Measurements from ENCODE around the gene RSPO4.

The RSPO4 gene

DNA sequence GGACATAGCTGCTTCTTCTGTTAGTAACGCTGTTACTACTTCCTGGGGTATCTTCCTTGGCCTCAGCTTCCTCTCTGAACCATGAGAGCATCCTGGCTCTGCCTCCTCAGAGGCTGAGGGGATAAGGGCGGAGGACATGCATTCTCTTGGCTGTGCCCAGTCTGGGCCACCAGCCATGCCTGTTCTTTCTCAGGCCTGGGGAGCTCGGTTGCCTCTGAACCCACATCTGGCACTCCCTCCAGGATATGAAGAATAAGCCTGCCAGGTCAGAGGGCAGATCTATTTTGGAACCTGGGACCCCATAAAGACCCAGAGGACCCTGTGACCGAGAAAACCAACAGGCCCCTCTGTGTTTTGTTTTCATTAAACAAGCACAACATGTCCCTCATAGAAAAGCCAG lies 79.3 kb downstream of the RSPO4 start:
- Histone ChIP-seq H3K27me3 (ENCODE audit: low read length) (no peaks in the 10 kb centered on the region), H4K20me1 (ENCODE audit: low read depth, low read length) (no peaks in the 10 kb centered on the region), H2AFZ (ENCODE audit: low read depth, low read length, severe bottlenecking) (no peak overlapping the region), H3K9me2 (replicated peaks; ENCODE audit: insufficient read depth, low read length) (no peaks in the 10 kb centered on the region), H3K79me2 (ENCODE audit: insufficient read depth, low read length) (no peaks in the 10 kb centered on the region), H3K4me3 (ENCODE audit: insufficient read depth, low read length, poor library complexity, severe bottlenecking) (no peak overlapping the region), H3K36me3 (ENCODE audit: low read length) (no peaks in the 10 kb centered on the region), H3K9ac (ENCODE audit: low read length) (no peak overlapping the region), H3F3A (ENCODE audit: insufficient read depth) (no peaks in the 10 kb centered on the region), H3K9me3 (ENCODE audit: insufficient read depth, low read length) (no peaks in the 10 kb centered on the region), H3K27ac (ENCODE audit: low read depth, low read length) (no peak overlapping the region), H3K4me2 (ENCODE audit: low read depth, low read length, poor library complexity, severe bottlenecking) (no peak overlapping the region)
- no peak for TF ChIP-seq CTCF (IDR thresholded peaks at IDR 0.05; ENCODE audit: insufficient read depth, low read length, poor library complexity, severe bottlenecking)
- no peak for TF ChIP-seq EZH2phosphoT487 (conservative IDR thresholded peaks at IDR 0.05; ENCODE audit: low read length)

DNA sequence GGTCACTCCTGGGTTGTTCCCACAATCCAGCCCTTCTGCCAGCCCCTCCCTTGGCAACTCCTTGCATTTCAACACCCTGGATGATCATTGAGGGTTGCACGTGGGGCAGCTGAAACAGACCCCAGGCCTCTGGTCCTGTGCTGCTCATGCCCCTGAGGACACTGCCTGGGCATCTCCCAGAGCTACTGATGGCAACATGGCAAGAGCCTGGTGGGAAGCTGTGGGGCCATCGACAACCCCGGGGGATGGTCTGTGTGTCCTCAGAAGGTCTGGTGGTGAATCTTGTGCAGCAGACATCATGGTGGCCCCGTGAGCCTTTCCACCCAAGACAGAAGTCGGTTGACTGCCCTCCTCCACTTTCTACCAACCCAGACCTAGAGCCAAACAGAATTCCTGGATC lies 81.0 kb downstream of the RSPO4 start:
- TF ChIP-seq EZH2phosphoT487 (conservative IDR thresholded peaks at IDR 0.05; ENCODE audit: low read length) (no peak), CTCF (IDR thresholded peaks at IDR 0.05; ENCODE audit: insufficient read depth, low read length, poor library complexity, severe bottlenecking) (no peak)
- H3K27me3 ChIP-seq (ENCODE audit: low read length): no peaks in the 10 kb centered on the region
- H3K4me2 ChIP-seq (ENCODE audit: low read depth, low read length, poor library complexity, severe bottlenecking): no peak overlapping the region
- no peaks in the 10 kb centered on the region for H4K20me1 ChIP-seq (ENCODE audit: low read depth, low read length)
- H3K9me3 ChIP-seq (ENCODE audit: insufficient read depth, low read length): no peaks in the 10 kb centered on the region
- H3K9ac ChIP-seq (ENCODE audit: low read length): no peak overlapping the region
- no peaks in the 10 kb centered on the region for H3K36me3 ChIP-seq (ENCODE audit: low read length)
- no peaks in the 10 kb centered on the region for H3K79me2 ChIP-seq (ENCODE audit: insufficient read depth, low read length)
- no peaks in the 10 kb centered on the region for H3K9me2 ChIP-seq (replicated peaks; ENCODE audit: insufficient read depth, low read length)
- no peak overlapping the region for H3K27ac ChIP-seq (ENCODE audit: low read depth, low read length)
- H3F3A ChIP-seq (ENCODE audit: insufficient read depth): no peaks in the 10 kb centered on the region
- H2AFZ ChIP-seq (ENCODE audit: low read depth, low read length, severe bottlenecking): no peak overlapping the region
- no peak overlapping the region for H3K4me3 ChIP-seq (ENCODE audit: insufficient read depth, low read length, poor library complexity, severe bottlenecking)

GRCh38 chr20:920311-920710 lies 81.8 kb downstream of the RSPO4 start:
- no peak overlapping the region for H3K27ac ChIP-seq (ENCODE audit: low read depth, low read length)
- H3K9me2 ChIP-seq (replicated peaks; ENCODE audit: insufficient read depth, low read length): no peaks in the 10 kb centered on the region
- H3K79me2 ChIP-seq (ENCODE audit: insufficient read depth, low read length): no peaks in the 10 kb centered on the region
- H3K4me2 ChIP-seq (ENCODE audit: low read depth, low read length, poor library complexity, severe bottlenecking): no peak overlapping the region
- TF ChIP-seq EZH2phosphoT487 (conservative IDR thresholded peaks at IDR 0.05; ENCODE audit: low read length) (no peak), CTCF (IDR thresholded peaks at IDR 0.05; ENCODE audit: insufficient read depth, low read length, poor library complexity, severe bottlenecking) (no peak)
- no peaks in the 10 kb centered on the region for H3K36me3 ChIP-seq (ENCODE audit: low read length)
- H3K27me3 ChIP-seq (ENCODE audit: low read length): no peaks in the 10 kb centered on the region
- no peaks in the 10 kb centered on the region for H4K20me1 ChIP-seq (ENCODE audit: low read depth, low read length)
- no peak overlapping the region for H2AFZ ChIP-seq (ENCODE audit: low read depth, low read length, severe bottlenecking)
- no peak overlapping the region for H3K4me3 ChIP-seq (ENCODE audit: insufficient read depth, low read length, poor library complexity, severe bottlenecking)
- H3F3A ChIP-seq (ENCODE audit: insufficient read depth): no peaks in the 10 kb centered on the region
- H3K9me3 ChIP-seq (ENCODE audit: insufficient read depth, low read length): no peaks in the 10 kb centered on the region
- H3K9ac ChIP-seq (ENCODE audit: low read length): no peak overlapping the region
